Calu3 (cell line): ENCODE data around the gene SYF2. TPM values are rescaled to one million over a fixed set of nuclear protein-coding genes. Genes with fewer than 3 reads are reported as not detected.
"Not testable (repeated sequence)": the region's sequence is repeated elsewhere in the genome, so short reads cannot be mapped to it uniquely, and the experiment has no call there.

Experiments
- BruUV-seq: library from RNA; stranded (reverse); fragments of 400-500 nt; replicated peaks from 2 replicates; lab custom pipeline; 2021; lab: Mats Ljungman, UMichigan
- CTCF ChIA-PET: fragments of 300-600 bp; sonication (Branson Sonifier 250); formaldehyde crosslinking; loops from one replicate; lab custom pipeline; 2022; ENCODE audit warnings: antibody characterized with exemption; lab: Charles Lee
- DNase-seq: peaks from one replicate; pipeline ENCODE4 v3.0.0; 2022
- H3K27ac Mint-ChIP-seq: one replicate; pipeline ENCODE4 v1.8.0; 2022; ENCODE audit warnings: mixed read lengths; ENCODE audit not compliant: unreplicated experiment
- H3K27me3 Mint-ChIP-seq: one replicate; pipeline ENCODE4 v1.8.0; 2022; ENCODE audit warnings: mixed read lengths; ENCODE audit not compliant: unreplicated experiment
- H3K36me3 Mint-ChIP-seq: one replicate; pipeline ENCODE4 v1.8.0; 2022; ENCODE audit warnings: mild to moderate bottlenecking, moderate library complexity, mixed read lengths; ENCODE audit not compliant: insufficient read depth, unreplicated experiment
- H3K4me1 Mint-ChIP-seq: one replicate; pipeline ENCODE4 v1.8.0; 2022; ENCODE audit warnings: mild to moderate bottlenecking, low read depth, mixed read lengths; ENCODE audit not compliant: unreplicated experiment
- H3K4me3 Mint-ChIP-seq: one replicate; pipeline ENCODE4 v1.8.0; 2022; ENCODE audit warnings: mild to moderate bottlenecking, low read depth, moderate library complexity, mixed read lengths; ENCODE audit not compliant: unreplicated experiment
- H3K9me3 Mint-ChIP-seq: one replicate; pipeline ENCODE4 v1.8.0; 2022; ENCODE audit warnings: low read depth, mixed read lengths; ENCODE audit not compliant: unreplicated experiment
- intact Hi-C: fragments of 100-400 bp; cut with micrococcal nuclease; formaldehyde crosslinking; loops from one replicate; pipeline ENCODE4 v1.10.0; 2022; ENCODE audit not compliant: unreplicated experiment
- total RNA-seq: library from RNA; stranded (reverse); gene quantifications from 2 replicates; pipeline ENCODE4 v1.2.3, GENCODE V29; 2022
- TF ChIP-seq, protein P1 (sequence below): fragments of 200-600 bp; IDR thresholded peaks from one replicate; pipeline ENCODE4 v1.8.0; 2022; ENCODE audit warnings: antibody characterized with exemption; ENCODE audit not compliant: unreplicated experiment

Gene SYF2
- total RNA-seq, 1 experiment from 2014 or later, result 24.3 TPM

DNA sequence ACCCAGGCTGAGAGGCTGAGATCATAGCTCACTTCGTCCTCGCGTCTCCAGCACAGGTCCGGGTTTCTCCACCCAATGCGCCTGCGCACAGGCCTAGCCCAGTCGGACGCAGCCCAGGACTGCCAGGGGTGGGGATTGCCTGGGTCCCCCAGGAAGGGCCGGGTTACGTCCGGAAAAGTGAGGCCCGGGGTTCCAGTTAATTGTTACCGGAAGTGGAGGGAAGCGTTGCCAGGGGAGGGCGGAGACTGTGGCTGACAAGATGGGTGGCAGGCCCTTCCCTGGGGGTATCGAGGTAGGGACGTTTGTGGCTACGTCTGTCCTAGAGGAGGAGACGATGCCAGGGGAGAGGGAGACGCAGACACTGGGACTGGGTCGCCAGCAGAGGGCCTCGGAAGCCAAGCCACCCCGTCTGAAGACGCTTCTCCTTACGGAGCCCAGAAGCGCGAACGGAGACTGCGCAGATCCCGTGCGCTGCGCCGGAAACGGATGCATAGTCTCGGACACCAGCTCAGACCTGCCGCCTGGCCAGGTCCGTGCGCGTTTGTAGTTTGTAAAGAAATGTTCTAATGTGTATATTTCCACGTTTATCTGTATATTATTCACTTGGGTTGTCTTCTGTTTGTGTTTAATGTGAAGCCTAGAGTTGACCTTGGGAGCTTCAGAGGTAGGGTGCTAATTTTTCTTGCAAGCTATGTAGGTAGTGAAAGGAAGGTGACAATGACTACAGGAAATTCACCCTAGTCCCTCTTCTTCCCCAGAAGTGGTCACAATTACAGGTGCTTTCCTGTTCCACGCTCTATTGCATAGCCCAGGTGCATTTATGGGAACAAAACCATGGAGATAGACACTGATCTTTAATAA is 7.6 kb upstream of the SYF2 start:
- H3K36me3 Mint-ChIP-seq, result peaks cover 42% of the 10 kb centered on the region
- H3K27me3 Mint-ChIP-seq, result no peaks in the 10 kb centered on the region
- intact Hi-C loops, result no loop called here
- peak overlapping the region; percentile 82 for H3K4me3 Mint-ChIP-seq
- TSS peak; percentile 40 for BruUV-seq
- H3K27ac Mint-ChIP-seq, result peak overlapping the region; percentile 68
- TF ChIP-seq, protein P1, sequence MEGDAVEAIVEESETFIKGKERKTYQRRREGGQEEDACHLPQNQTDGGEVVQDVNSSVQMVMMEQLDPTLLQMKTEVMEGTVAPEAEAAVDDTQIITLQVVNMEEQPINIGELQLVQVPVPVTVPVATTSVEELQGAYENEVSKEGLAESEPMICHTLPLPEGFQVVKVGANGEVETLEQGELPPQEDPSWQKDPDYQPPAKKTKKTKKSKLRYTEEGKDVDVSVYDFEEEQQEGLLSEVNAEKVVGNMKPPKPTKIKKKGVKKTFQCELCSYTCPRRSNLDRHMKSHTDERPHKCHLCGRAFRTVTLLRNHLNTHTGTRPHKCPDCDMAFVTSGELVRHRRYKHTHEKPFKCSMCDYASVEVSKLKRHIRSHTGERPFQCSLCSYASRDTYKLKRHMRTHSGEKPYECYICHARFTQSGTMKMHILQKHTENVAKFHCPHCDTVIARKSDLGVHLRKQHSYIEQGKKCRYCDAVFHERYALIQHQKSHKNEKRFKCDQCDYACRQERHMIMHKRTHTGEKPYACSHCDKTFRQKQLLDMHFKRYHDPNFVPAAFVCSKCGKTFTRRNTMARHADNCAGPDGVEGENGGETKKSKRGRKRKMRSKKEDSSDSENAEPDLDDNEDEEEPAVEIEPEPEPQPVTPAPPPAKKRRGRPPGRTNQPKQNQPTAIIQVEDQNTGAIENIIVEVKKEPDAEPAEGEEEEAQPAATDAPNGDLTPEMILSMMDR, result no peak
- DNase-seq, result peak; percentile 86
- no peaks in the 10 kb centered on the region for H3K9me3 Mint-ChIP-seq
- H3K4me1 Mint-ChIP-seq, result peaks cover 14% of the 10 kb centered on the region
- CTCF ChIA-PET, result interaction anchor here (0.5 to 1.3 kb wide), 3 partner anchors 45 to 1250 kb away, joined by 3 read pairs; no protein-coding TSS in a partner anchor

DNA sequence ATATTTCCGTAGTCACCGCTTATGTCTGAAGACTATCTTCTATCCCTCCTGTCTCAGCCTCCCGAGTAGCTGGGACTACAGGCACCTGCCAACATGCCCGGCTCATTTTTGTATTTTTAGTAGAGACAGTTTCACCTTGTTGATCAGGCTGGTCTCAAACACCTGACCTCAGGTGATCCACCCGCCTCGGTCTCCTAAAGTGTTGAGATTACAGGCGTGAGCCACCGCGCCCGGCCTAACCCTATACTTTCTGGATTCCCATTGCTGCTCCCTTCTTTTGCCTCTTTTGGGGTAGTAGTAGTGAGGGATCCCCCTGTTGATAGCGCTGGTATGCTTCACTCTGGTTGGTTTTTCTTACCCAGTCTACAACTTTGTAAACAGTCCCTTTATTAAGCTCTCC is 5.7 kb upstream of the SYF2 start:
- H3K36me3 Mint-ChIP-seq, result peaks cover 35% of the 10 kb centered on the region
- H3K4me1 Mint-ChIP-seq, result peaks cover 14% of the 10 kb centered on the region
- CTCF ChIA-PET, result no interaction called here
- TF ChIP-seq, protein P1, result no peak
- H3K9me3 Mint-ChIP-seq, result no peaks in the 10 kb centered on the region
- intact Hi-C loops, result no loop called here
- BruUV-seq, result no TSS peak
- H3K27ac Mint-ChIP-seq, result no peak overlapping the region
- no peak overlapping the region for H3K4me3 Mint-ChIP-seq
- DNase-seq, result no peak
- H3K27me3 Mint-ChIP-seq, result no peaks in the 10 kb centered on the region

DNA sequence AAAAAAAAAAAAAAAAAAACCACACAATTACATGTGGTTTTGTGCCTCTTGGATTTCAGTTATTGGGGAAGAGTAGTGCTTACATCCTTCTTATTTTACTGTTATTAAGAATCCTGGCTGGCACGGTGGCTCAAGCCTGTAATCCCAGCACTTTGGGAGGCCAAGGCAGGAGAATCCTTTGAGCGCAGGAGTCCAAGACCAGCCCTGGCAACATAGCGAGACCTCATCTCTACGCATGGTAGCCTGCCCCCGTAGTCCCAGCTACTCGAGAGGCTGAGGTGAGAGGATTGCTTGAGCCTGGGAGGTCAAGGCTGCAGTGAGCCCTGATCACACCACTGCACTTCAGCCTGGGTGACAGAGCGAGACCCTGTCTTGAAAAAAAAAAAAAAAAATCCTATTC is 4.0 kb upstream of the SYF2 start:
- H3K4me3 Mint-ChIP-seq, intact Hi-C loops, H3K9me3 Mint-ChIP-seq, DNase-seq, H3K27ac Mint-ChIP-seq, BruUV-seq, CTCF ChIA-PET, H3K27me3 Mint-ChIP-seq: not testable (repeated sequence)
- peaks cover 20% of the 10 kb centered on the region for H3K4me1 Mint-ChIP-seq
- H3K36me3 Mint-ChIP-seq, result peaks cover 26% of the 10 kb centered on the region

DNA sequence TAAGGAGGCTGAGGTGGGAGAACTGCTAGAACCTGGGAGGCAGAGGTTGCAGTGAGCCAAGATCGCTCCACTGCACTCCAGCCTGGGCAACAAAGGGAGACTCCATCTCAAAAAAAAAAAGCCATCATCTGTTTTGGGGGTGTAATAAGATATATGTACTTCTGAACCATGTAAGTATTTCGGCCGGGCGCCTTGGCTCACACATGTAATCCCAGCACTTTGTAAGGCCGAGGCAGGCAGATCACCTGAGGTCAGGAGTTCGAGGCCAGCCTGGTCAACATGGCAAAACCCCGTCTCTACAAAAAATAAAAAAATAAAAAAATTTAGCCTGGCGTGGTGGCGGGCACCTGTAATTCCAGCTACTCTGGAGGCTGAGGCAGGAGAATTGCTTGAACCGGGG is 3.1 kb upstream of the SYF2 start:
- DNase-seq, intact Hi-C loops, H3K4me3 Mint-ChIP-seq, H3K27me3 Mint-ChIP-seq, H3K27ac Mint-ChIP-seq, BruUV-seq, H3K9me3 Mint-ChIP-seq: not testable (repeated sequence)
- Mint-ChIP-seq H3K4me1 (peaks cover 23% of the 10 kb centered on the region), H3K36me3 (peaks cover 20% of the 10 kb centered on the region)
- CTCF ChIA-PET, result interaction anchor here (0.7 kb wide), 1 partner anchor 519 kb away, joined by 3 read pairs; no protein-coding TSS in a partner anchor

DNA sequence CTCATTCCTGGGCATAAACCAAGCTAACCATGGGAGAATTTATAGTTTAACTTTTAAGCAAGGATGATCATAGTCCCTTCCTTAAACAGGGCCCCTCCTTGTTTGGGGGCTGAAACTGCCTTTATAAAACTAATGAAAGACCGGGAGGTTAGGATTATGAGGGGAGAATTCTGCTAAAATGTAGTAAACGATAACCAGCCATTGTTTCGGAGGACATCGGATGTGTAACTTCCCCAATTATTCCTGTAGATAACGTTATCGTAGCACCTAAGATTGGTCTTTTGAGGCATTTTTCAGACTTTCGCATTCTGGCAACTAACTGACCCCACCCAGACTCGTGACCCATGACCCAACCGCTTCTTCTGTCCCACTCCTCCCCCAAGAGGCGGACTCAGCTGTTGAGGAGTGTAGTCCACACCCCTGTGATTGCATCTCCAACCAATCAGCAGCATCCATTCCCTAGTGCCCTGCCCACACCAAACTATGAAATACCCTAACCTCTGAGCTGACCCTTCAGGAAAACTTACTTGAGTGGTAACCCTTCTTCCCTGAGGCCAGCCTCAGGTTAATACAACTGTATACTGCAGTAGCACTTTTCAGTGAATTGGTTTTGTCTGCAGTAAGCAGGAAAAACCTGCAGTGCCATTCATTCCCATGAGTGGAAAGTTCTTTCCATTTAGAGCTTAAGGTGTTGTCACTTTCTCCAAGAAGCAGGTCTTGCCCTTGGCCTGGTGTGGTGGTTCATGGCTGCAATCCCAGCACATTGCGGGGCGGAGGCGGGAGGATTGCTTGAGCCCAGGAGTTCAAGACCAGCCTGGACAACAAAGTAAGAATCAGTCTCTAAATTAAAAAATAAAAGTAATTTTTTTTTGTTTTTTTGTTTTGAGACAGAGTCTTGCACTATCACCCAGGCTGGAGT is 823 bp upstream of the SYF2 start:
- intact Hi-C loops, result no loop called here
- Mint-ChIP-seq H3K36me3 (peaks cover 23% of the 10 kb centered on the region), H3K27me3 (no peaks in the 10 kb centered on the region), H3K27ac (no peak overlapping the region), H3K4me1 (peaks cover 9% of the 10 kb centered on the region), H3K9me3 (no peaks in the 10 kb centered on the region), H3K4me3 (no peak overlapping the region)
- TSS peak; percentile 93 for BruUV-seq
- DNase-seq, result peak; percentile 40
- CTCF ChIA-PET, result interaction anchor here (0.5 kb wide), 1 partner anchor 9 kb away, joined by 3 read pairs; no protein-coding TSS in a partner anchor
- TF ChIP-seq, protein P1, result no peak
